K562 (cell line): ENCODE results near the gene LCN12. TPM values are rescaled to one million over a fixed set of nuclear protein-coding genes. Genes with fewer than 3 reads are reported as not detected.

ENCODE experiments used
- CHCHD3 ChIP-seq: fragments of 250-450 bp; sonication (Bioruptor Pico); IDR thresholded peaks from 2 replicates; pipeline ENCODE4 v2.1.2; 2022; ENCODE audit warnings: mild to moderate bottlenecking
- E2F6 ChIP-seq, 2 experiments: IDR thresholded peaks; 2 replicates each; pipeline ENCODE4 v1.6.1; 2011; ENCODE audit warnings: borderline replicate concordance in 1 of 2, control low read depth in 1 of 2, low read depth in 1 of 2, low read length in 1 of 2, mild to moderate bottlenecking in 1 of 2, mixed read lengths in 1 of 2, moderate library complexity in 1 of 2; ENCODE audit not compliant: insufficient read depth in 1 of 2, insufficient read length in 1 of 2, poor library complexity in 1 of 2, severe bottlenecking in 1 of 2; ENCODE audit errors: extremely low read depth in 1 of 2
- FOSL1 ChIP-seq: fragments of 200-800 bp; sonication (Bioruptor generic); conservative IDR thresholded peaks from 2 replicates; pipeline ENCODE4 v1.6.1; 2016; ENCODE audit warnings: missing genetic modification characterization, missing compliant biosample characterization
- GABPB1 ChIP-seq: sonication (generic); formaldehyde crosslinking; IDR thresholded peaks from 2 replicates; pipeline ENCODE4 v1.8.0; 2022; ENCODE audit warnings: mild to moderate bottlenecking, missing genetic modification reagents
- JUND ChIP-seq, 2 experiments: IDR thresholded peaks; 2 replicates in 1 of 2; 3 replicates in 1 of 2; pipeline ENCODE4 v1.6.1; 2011; ENCODE audit warnings: borderline replicate concordance in 2 of 2, low read depth in 2 of 2, low read length in 2 of 2, improper control_type of control experiment in 1 of 2, missing biosample characterization in 1 of 2, missing genetic modification characterization in 1 of 2, missing genetic modification reagents in 1 of 2
- KLF1 ChIP-seq: fragments of 450-650 bp; IDR thresholded peaks from 2 replicates; pipeline ENCODE4 v1.6.1; 2016; ENCODE audit warnings: missing genetic modification characterization, missing compliant biosample characterization
- KLF13 ChIP-seq: fragments of 450-650 bp; IDR thresholded peaks from 2 replicates; pipeline ENCODE4 v1.6.1; 2016; ENCODE audit warnings: missing genetic modification characterization, low read depth, mild to moderate bottlenecking, missing compliant biosample characterization, moderate library complexity, borderline replicate concordance
- MTA1 ChIP-seq: fragments of 450-650 bp; IDR thresholded peaks from 2 replicates; pipeline ENCODE4 v1.6.1; 2017; ENCODE audit warnings: borderline replicate concordance
- NONO ChIP-seq, 2 experiments: fragments of 200-400 bp in 1 of 2; fragments of 450-650 bp in 1 of 2; formaldehyde crosslinking in 1 of 2; IDR thresholded peaks; 2 replicates each; pipeline ENCODE4 v1.6.1; 2017; ENCODE audit warnings: low read depth in 2 of 2, mild to moderate bottlenecking in 2 of 2, moderate library complexity in 2 of 2, low read length in 1 of 2
- NR3C1 ChIP-seq: sonication (generic); formaldehyde crosslinking; IDR thresholded peaks from 2 replicates; pipeline ENCODE4 v1.8.1; 2022; ENCODE audit warnings: missing genetic modification reagents
- POLR2AphosphoS5 ChIP-seq: IDR thresholded peaks from 2 replicates; pipeline ENCODE4 v1.6.1; 2011; ENCODE audit warnings: mild to moderate bottlenecking, low read depth, low read length, moderate library complexity; ENCODE audit not compliant: control insufficient read depth, insufficient read depth
- SAP30 ChIP-seq: fragments of 200-600 bp; sonication (generic); IDR thresholded peaks from 2 replicates; pipeline ENCODE4 v1.6.1; 2012; ENCODE audit warnings: borderline replicate concordance, low read depth, mild to moderate bottlenecking, moderate library complexity, low read length, control low read depth, inconsistent platforms; ENCODE audit not compliant: insufficient read depth, poor library complexity, severe bottlenecking
- SIN3B ChIP-seq: fragments of 450-650 bp; IDR thresholded peaks from 2 replicates; pipeline ENCODE4 v1.6.1; 2017; ENCODE audit warnings: low read depth, mild to moderate bottlenecking, moderate library complexity
- TARDBP ChIP-seq: fragments of 450-650 bp; IDR thresholded peaks from 2 replicates; pipeline ENCODE4 v1.6.1; 2016
- TEAD4 ChIP-seq, 2 experiments: sonication (generic) in 1 of 2; formaldehyde crosslinking in 1 of 2; IDR thresholded peaks; 2 replicates each; pipeline versions ENCODE4 v1.6.1 to v1.8.0; 2012 to 2022; ENCODE audit warnings: borderline replicate concordance in 1 of 2, inconsistent platforms in 1 of 2, low read length in 1 of 2, mild to moderate bottlenecking in 1 of 2, missing genetic modification reagents in 1 of 2
- ZBTB49 ChIP-seq: sonication (generic); formaldehyde crosslinking; IDR thresholded peaks from 2 replicates; pipeline ENCODE4 v1.8.0; 2022; ENCODE audit warnings: missing genetic modification reagents, mild to moderate bottlenecking, borderline replicate concordance
- ZNF395 ChIP-seq: fragments of 200-800 bp; sonication (Bioruptor generic); IDR thresholded peaks from 2 replicates; pipeline ENCODE4 v1.6.1; 2017; ENCODE audit warnings: missing genetic modification characterization, missing compliant biosample characterization
- ZNF778 ChIP-seq: fragments of 450-650 bp; formaldehyde crosslinking; IDR thresholded peaks from 2 replicates; pipeline ENCODE4 v1.4.0; 2020; ENCODE audit warnings: mild to moderate bottlenecking, moderate library complexity
- polyA plus RNA-seq, 8 experiments: library from polyadenylated mRNA; depleted of rRNA in 4 of 8; stranded (reverse) in 5 of 8; unstranded in 3 of 8; fragments of >200 nt; fragmentation: Nextera tagmentation in 2 of 8; fragmentation: Illumina TruSeq in 1 of 8; extraction: Ambion mirVana in 2 of 8; extraction: Trizol in 1 of 8; gene quantifications; 2 replicates each; pipeline versions ENCODE4 v1.2.1 to v1.2.3, GENCODE V29; 2011 to 2014; ENCODE audit warnings: inconsistent platforms in 1 of 8, missing spikeins in 1 of 8
- total RNA-seq, 7 experiments: library from RNA; depleted of rRNA in 6 of 7; stranded (reverse); fragments of >200 nt in 6 of 7; fragmentation: Illumina TruSeq in 2 of 7; extraction: Trizol in 2 of 7; gene quantifications; 2 replicates each; pipeline versions ENCODE4 v1.2.1 to v1.2.3, GENCODE V29; 2011 to 2021; ENCODE audit warnings: low replicate concordance in 1 of 7
- TF ChIP-seq, protein P1 (sequence below): sonication (generic); formaldehyde crosslinking; IDR thresholded peaks from 2 replicates; pipeline ENCODE4 v1.9.0; 2022; ENCODE audit warnings: mild to moderate bottlenecking, missing genetic modification reagents

Gene LCN12
- total and polyA plus RNA-seq, 9 of the 15 experiments (the other 6 are each of a cell fraction or from before 2014, with no cell fraction given), result 0.05 TPM; not detected in 8

DNA sequence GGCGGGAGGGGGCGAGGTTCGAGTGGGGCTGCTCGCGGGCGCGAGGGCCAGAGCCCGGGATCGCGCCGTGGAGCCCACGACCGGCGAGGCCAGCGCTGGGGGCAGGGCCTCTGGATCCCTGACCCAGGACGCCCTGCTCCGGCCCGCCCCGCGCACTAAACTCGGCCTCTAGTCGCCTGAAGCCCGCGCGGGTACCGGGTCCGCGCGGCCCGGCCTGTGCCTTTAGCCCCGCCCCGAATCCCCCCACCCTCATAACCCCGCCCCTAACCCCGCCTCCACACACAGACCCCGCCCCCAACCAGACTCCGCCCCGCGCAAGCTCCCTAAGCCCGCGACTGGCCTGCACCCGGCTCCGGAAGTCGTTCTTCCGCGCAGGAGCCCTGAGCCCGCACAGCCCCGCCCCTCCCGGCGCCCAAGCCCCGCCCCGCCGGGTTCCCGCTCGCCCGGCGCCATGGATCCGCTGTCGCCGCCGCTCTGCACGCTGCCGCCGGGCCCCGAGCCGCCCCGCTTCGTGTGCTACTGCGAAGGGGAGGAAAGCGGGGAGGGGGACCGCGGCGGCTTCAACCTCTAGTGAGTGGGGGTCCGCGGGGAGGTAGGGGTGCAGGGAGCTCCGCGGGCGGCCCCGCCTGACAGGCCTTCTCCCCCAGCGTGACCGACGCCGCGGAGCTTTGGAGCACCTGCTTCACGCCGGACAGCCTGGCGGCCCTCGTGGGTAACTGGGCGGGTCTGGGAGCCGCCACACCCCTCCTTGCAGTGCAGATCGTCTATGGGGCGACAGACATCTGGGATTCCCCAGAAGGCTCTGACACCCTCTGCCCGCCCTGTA lies 40.1 kb downstream of the LCN12 start, which contains the start of gene PAXX (continued):
- TF ChIP-seq, protein P1, sequence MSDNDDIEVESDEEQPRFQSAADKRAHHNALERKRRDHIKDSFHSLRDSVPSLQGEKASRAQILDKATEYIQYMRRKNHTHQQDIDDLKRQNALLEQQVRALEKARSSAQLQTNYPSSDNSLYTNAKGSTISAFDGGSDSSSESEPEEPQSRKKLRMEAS (CRISPR knock-in tag), result peak; percentile 93
- peak in 1 of 2 experiments; percentile 77; a peak in 2 of 4 replicates for TF ChIP-seq NONO (IDR thresholded peaks at IDR 0.05; ENCODE audit: low read depth in 2 of 2, low read length in 1 of 2)
- peak; percentile 47; the same call in 1 of the 2 replicates for TF ChIP-seq MTA1
- 0 out of 2 replicates have a peak, but pooled peaks have one; percentile 63 for TF ChIP-seq NR3C1 (CRISPR knock-in tag)
- TF ChIP-seq ZBTB49, result no peak
- TF ChIP-seq ZNF778 (CRISPR knock-in tag), result no peak
- 0 out of 2 replicates have a peak, but pooled peaks have one; percentile 23 for TF ChIP-seq KLF1
- peak; percentile 89 for TF ChIP-seq SAP30
- peak; percentile 61; the same call in 1 of the 2 replicates for TF ChIP-seq SIN3B
- no peak for TF ChIP-seq TEAD4 (IDR thresholded peaks at IDR 0.05; ENCODE audit: low read length)
- 0 out of 2 replicates have a peak, but pooled peaks have one; percentile 61 for TF ChIP-seq TEAD4 (CRISPR knock-in tag; IDR thresholded peaks at IDR 0.05; ENCODE audit: borderline replicate concordance)
- TF ChIP-seq FOSL1 (tag), result peak; percentile 9; the same call in 1 of the 2 replicates
- 0 out of 2 replicates have a peak, but pooled peaks have one; percentile 19 for TF ChIP-seq ZNF395
- TF ChIP-seq KLF13 (tag), result peak; percentile 89
- TF ChIP-seq TARDBP, result peak; percentile 86
- TF ChIP-seq CHCHD3, result 0 out of 2 replicates have a peak, but pooled peaks have one; percentile 16
- TF ChIP-seq POLR2AphosphoS5, result peak; percentile 62
- peak; percentile 11; the same call in 1 of the 2 replicates for TF ChIP-seq GABPB1 (CRISPR knock-in tag)
- TF ChIP-seq E2F6 (IDR thresholded peaks at IDR 0.05; ENCODE audit: borderline replicate concordance in 1 of 2, extremely low read depth in 1 of 2, insufficient read depth in 1 of 2, insufficient read length in 1 of 2, low read depth in 1 of 2, low read length in 1 of 2, poor library complexity in 1 of 2, severe bottlenecking in 1 of 2), result peak; percentile 85 to 98
- 0 out of 2 replicates have a peak, but pooled peaks have one; percentile 6 for TF ChIP-seq JUND (IDR thresholded peaks at IDR 0.05; ENCODE audit: borderline replicate concordance, low read depth, low read length)
- no peak for TF ChIP-seq JUND (tag; IDR thresholded peaks at IDR 0.05; ENCODE audit: borderline replicate concordance, low read depth, low read length)
